ENCODE measurements around the gene VIPR2.

VIPR2 gene

GRCh38 chr7:159157714-159158113 is 13.0 kb upstream of the VIPR2 start:
- DNase-seq = no peak

GRCh38 chr7:159156436-159157245 is 12.0 kb upstream of the VIPR2 start:
- no peak for DNase-seq

- no peak for DNase-seq
Measured at GRCh38 chr7:159155410-159155809, 10.7 kb upstream of the VIPR2 start.

- DNase-seq = no peak
Measured at GRCh38 chr7:159154243-159154642, 9.6 kb upstream of the VIPR2 start.

- DNase-seq = no peak
Measured at GRCh38 chr7:159153511-159153910, 8.8 kb upstream of the VIPR2 start.

- no peak for DNase-seq
Measured at GRCh38 chr7:159152816-159153215, 8.1 kb upstream of the VIPR2 start.

GRCh38 chr7:159151231-159151630 is 6.6 kb upstream of the VIPR2 start:
- no peak for DNase-seq

- DNase-seq = no peak
Measured at GRCh38 chr7:159149488-159149887, 4.8 kb upstream of the VIPR2 start.

- no peak for DNase-seq
Measured at GRCh38 chr7:159148430-159149395, 4.0 kb upstream of the VIPR2 start.

- DNase-seq = no peak
Measured at GRCh38 chr7:159147687-159148086, 3.0 kb upstream of the VIPR2 start.

- DNase-seq = no peak
Measured at GRCh38 chr7:159147246-159147645, 2.6 kb upstream of the VIPR2 start.

GRCh38 chr7:159146084-159146858 is 1.6 kb upstream of the VIPR2 start:
- no peak for DNase-seq

GRCh38 chr7:159145490-159145855 is 806 bp upstream of the VIPR2 start:
- DNase-seq = no peak

- DNase-seq = no peak
Measured at GRCh38 chr7:159143780-159144757, 598 bp downstream of the VIPR2 start.

GRCh38 chr7:159142730-159143129 is 1.9 kb downstream of the VIPR2 start:
- no peak for DNase-seq

GRCh38 chr7:159142199-159142598 is 2.5 kb downstream of the VIPR2 start:
- DNase-seq = no peak

- DNase-seq = no peak
Measured at GRCh38 chr7:159141660-159142059, 3.0 kb downstream of the VIPR2 start.

- DNase-seq = no peak
Measured at GRCh38 chr7:159141167-159141566, 3.5 kb downstream of the VIPR2 start.

GRCh38 chr7:159140170-159140910 is 4.3 kb downstream of the VIPR2 start:
- no peak for DNase-seq

- no peak for DNase-seq
Measured at GRCh38 chr7:159139639-159140038, 5.0 kb downstream of the VIPR2 start.

GRCh38 chr7:159139202-159139601 is 5.5 kb downstream of the VIPR2 start:
- DNase-seq = no peak
